VCaP (cell line): ENCODE data around the gene GAS1.

Experiments
- H3K27ac ChIP-seq: fragments of 450-650 bp; 2 replicates; pipeline ENCODE4 v1.5.1; 2017
- TF ChIP-seq, protein P1 (sequence below): fragments of 450-650 bp; conservative IDR thresholded peaks from 2 replicates; pipeline ENCODE4 v1.5.1; 2017; ENCODE audit warnings: mild to moderate bottlenecking, moderate library complexity

The GAS1 gene

DNA sequence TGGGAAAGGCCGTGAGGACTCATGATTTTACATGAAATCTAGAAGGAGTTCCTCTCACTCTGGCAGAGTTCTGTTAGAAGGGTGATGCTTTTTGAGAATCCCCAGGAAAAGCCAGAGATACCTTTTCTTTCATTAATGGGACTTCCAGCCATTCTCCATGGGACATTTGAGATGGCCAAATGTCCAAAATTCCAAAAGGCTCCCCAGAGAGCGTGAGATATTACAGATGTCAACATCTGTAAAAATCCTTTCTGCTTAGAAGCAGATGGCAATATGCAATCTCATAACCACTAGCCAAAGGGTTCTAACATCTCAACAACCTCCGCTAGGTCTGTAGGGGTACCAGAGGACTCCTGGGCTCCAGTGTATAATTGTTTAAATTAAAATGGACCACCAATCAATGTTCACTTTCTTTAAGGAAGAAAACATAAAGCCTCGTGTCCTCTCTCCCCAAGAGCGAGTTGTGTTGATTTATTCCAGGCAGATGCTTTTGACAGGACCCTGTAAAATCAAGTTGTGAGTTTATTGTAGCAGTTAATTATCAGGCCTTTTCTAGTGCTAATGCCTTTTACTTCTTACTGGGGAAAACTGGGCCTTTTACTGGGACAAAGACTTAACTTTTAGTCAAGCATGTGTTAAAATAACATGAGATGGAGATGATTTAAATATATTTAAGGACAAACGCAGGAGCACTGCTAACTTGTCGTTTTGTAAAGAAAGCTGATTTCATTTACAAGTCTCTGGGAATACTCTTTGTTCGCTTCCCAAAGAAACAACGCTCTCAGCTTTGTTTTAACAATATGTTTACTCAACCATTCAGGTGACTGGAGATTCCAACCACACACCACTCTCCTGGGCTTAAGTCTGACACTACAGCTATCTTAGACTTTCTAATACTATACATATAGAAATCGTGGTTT lies 4.8 kb downstream of the GAS1 start:
- TF ChIP-seq, protein P1, sequence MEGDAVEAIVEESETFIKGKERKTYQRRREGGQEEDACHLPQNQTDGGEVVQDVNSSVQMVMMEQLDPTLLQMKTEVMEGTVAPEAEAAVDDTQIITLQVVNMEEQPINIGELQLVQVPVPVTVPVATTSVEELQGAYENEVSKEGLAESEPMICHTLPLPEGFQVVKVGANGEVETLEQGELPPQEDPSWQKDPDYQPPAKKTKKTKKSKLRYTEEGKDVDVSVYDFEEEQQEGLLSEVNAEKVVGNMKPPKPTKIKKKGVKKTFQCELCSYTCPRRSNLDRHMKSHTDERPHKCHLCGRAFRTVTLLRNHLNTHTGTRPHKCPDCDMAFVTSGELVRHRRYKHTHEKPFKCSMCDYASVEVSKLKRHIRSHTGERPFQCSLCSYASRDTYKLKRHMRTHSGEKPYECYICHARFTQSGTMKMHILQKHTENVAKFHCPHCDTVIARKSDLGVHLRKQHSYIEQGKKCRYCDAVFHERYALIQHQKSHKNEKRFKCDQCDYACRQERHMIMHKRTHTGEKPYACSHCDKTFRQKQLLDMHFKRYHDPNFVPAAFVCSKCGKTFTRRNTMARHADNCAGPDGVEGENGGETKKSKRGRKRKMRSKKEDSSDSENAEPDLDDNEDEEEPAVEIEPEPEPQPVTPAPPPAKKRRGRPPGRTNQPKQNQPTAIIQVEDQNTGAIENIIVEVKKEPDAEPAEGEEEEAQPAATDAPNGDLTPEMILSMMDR: no peak
- no peak overlapping the region for H3K27ac ChIP-seq

DNA sequence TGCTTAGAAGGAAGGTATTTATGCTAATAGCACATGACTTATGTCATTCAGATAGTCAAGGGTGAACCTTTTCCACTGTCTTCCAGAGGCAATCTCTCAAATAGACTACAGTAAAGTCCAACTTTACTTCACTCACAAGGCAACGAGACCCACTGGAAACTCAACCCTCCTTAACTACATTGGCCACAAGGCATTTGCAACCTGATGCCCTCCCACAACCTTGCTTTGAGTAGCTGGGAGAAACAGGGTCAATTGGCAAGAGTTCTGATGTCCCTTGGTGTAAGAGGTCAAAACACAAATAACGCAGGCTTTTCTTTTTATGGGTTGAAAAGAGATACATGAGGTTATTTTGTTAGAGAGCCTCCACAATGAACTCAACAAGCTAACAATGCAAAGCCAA lies 6.1 kb downstream of the GAS1 start:
- no peak overlapping the region for H3K27ac ChIP-seq
- TF ChIP-seq, protein P1: no peak

DNA sequence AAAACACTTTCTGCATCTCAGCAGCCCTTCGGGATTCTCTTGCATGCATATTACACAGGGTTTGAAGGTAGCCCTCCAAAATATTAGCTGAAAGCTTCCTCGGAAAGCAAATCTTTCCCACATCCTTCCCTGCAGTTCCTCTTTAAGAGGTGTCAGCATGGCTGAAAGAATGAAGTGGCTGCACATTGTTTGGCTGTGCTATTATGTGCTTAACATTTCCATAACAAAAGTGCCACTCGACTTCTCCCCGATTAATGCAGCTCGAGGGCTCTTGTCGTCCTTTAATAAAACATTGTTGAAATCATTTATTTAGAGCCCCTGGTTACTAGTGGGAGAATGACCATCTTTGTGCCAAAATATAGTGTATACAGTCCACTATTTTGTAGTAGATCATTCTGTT lies 6.5 kb downstream of the GAS1 start:
- TF ChIP-seq, protein P1: no peak

DNA sequence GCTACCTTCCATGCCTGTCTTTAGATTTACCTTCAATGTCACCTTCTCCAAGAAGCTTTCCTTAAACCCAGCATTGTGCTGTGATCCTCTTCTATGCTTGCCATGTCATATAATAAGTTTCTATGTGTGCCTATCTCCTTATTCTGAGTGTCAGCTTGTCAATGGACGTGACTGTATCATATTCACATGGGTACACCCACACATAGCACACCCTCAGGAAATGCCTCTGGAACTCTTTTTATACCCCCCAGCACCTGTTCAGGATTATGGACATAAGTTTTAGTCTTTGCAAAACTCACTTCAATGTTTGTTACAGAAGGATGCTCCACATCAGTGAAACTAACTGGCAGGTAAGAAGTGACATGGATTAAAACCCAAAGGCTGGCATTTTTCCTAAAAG lies 7.4 kb downstream of the GAS1 start:
- TF ChIP-seq, protein P1: no peak
- H3K27ac ChIP-seq: no peak overlapping the region

More for the DNA sequence above, 6.5 kb downstream of the GAS1 start:
- H3K27ac ChIP-seq: no peak overlapping the region

DNA sequence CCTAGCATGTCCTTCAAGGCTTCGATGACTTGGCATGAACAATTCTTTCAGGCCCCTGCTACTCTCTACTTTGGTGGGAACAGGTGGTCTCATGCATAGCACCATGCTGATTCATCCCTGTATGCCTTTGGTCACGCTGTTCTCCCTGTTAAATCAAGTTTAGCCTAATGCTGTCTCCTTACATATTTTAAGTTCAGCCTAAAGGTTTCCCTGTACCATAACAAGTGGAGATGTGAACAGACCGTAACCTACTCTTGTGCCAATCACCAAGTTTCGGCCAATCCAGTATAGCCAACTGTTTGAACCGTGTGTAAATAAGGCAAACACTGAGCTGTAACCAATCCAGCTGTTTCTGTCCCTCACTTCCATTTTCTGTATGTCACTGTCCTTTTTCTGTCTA lies 8.0 kb downstream of the GAS1 start:
- no peak overlapping the region for H3K27ac ChIP-seq
- TF ChIP-seq, protein P1: no peak

DNA sequence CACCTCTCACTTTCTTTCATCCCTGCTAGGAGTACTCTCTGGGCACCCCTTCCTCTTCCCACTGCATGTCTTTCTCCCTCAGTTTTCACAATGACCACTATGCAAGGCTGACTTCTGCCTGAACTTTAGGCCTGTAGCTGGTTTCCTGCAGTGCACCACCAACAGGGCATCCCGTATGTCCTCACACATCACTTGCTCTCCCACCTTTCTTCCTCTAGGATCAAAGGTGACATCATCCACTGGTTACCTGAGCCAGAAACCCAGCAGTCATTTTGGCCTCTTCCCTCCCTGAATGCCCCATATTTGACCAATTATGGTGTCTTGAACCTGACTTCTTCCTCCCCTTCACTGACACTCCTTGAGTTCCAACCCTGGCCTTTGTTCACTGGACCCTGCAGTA lies 8.5 kb downstream of the GAS1 start:
- no peak overlapping the region for H3K27ac ChIP-seq
- TF ChIP-seq, protein P1: no peak

DNA sequence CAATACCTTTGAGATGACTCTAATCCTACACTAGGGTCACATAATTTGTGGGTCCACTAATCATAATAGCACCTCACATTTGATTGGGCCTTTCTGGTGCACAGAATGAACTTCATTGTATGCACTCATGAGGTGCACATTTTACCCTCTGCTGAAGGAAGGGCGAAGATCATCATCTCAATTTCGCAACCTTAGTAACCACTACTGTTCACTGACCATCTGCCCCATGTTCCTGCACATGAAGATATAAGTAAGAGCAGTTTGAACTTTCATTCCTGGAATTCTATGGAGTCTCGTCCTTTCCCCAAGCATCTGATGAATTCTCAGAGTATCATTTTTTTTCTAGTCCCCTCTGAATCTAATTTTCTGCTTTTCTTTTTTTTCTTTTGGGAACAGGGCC lies 21.2 kb downstream of the GAS1 start:
- TF ChIP-seq, protein P1: no peak
- H3K27ac ChIP-seq: no peak overlapping the region
